HG03039 (cell line): Measurements from ENCODE around the gene ACADSB.

Source experiments
- ATAC-seq: cut with Tn5 transposase; IDR thresholded peaks from one replicate; pipeline ENCODE4 v1.9.1; 2021; ENCODE audit warnings: mild to moderate bottlenecking, moderate library complexity; ENCODE audit not compliant: unreplicated experiment

The ACADSB gene

DNA sequence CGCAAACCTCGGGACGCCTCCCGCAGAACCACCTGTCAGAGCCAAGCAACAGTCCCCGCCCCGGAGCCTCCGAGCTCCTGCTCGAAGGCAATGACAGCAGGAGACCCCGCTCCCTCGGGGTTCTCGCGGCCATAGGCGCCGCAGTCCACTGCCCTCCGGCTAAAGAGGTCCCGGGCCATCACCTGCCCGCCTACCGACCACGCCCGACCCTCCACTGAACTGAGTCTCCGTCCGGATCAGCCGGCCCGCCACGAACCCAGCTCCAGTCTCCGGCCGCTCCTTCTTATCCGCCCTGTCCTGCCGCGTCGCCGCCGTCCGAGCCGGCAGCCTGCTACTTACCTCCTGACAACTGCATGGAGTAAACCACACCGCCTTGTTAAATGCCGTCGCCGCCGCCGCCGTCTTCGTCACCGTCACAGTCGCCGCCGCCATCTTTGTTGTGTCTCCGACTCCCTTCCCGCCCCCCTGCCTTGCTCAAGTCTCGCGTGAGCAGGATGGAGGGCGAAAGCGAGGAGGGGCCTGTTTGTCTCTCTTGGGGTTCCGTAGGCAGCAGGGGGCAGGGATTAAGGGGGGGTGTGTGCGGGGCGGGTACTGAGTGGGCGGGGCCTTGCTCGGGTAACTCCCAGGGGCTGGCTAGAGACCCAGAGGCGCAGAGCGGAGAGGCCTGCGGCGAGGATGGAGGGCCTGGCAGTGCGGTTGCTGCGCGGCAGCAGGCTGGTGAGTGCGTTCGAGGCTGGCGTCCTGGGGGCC lies at the start of gene ACADSB, which contains the start of gene IKZF5:
TSS of gene ACADSB (plus strand) at position 652 of the 750 bp plus-strand sequence. CDS start at position 676, 24 bp downstream.
TSS of gene IKZF5 (minus strand) at position 441 of the 750 bp plus-strand sequence. CDS start 10,170 bp downstream, outside the sequence.
- peak; percentile 80 for ATAC-seq

DNA sequence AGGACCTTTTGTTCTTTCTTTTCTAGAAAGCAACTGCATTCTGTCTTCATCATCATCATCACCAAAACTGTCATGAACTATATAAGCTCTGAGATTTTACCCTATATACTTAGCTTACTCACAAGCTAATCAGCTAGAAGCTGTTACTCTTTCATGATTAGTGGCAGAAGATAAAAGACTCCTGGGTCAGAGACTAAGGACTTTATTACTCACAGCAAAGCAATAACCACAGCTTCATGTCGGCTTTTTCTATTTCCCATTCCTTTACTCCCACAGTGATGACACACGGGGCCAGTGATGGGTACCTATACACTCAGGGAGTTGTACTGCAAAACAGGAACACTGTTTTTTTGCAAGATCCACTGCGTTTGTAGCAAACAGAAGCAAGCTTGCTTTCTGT lies 46.4 kb upstream of the ACADSB start:
- ATAC-seq: no peak

DNA sequence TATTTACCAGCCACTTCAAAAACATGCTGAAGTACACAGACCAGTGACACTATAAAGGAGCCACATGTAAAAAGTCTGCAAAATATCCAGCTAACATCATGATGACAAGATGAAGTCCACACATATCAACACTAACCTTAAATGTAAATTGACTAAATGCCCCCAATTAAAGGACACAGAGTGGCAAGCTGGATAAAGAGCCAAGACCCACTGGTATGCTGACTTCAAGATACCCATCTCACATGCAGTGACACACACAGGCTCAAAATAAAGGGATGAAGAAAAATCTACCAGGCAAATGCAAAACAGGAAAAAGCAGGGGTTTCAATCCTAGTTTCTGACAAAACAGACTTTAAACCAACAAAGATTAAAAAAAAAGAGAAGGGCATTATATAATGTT lies 41.9 kb upstream of the ACADSB start:
- ATAC-seq: no peak

DNA sequence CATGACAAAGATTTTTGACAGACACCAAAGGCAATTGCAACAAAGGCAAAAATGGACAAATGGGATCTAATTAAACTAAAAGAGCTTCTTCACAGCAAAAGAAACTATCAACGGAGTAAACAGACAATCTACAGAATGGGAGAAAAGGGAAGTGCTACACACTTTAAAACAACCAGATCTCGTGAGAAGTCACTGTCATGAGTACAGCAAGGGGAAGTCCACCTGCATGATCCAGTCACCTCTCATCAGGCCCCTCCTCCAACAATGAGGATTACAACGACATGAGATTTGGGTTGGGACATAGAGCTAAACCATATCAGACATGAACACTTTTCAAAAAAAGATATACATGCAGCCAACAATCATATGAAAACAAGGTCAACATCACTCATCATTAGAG lies 40.1 kb upstream of the ACADSB start:
- no peak for ATAC-seq

DNA sequence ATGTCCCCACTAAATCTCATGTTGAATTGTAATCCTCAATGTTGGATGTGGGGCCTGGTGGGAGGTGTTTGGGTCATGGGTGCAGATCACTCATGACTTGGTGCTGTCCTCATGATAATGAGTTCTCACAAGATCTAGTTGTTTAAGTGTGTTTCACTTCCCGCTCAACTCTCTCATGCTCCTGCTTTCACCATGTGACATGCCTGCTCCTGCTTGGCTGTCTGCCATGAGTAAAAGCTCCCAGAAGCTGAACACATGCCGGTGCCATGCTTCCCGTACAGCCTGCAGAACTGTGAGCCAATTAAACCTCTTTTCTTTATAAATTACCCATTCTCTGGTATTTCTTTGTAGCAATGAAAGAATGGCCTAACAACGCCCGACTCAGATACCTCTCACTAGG lies 34.8 kb upstream of the ACADSB start:
- no peak for ATAC-seq

GRCh38 chr10:122974543-122975064 lies 34.2 kb upstream of the ACADSB start:
- ATAC-seq: no peak

DNA sequence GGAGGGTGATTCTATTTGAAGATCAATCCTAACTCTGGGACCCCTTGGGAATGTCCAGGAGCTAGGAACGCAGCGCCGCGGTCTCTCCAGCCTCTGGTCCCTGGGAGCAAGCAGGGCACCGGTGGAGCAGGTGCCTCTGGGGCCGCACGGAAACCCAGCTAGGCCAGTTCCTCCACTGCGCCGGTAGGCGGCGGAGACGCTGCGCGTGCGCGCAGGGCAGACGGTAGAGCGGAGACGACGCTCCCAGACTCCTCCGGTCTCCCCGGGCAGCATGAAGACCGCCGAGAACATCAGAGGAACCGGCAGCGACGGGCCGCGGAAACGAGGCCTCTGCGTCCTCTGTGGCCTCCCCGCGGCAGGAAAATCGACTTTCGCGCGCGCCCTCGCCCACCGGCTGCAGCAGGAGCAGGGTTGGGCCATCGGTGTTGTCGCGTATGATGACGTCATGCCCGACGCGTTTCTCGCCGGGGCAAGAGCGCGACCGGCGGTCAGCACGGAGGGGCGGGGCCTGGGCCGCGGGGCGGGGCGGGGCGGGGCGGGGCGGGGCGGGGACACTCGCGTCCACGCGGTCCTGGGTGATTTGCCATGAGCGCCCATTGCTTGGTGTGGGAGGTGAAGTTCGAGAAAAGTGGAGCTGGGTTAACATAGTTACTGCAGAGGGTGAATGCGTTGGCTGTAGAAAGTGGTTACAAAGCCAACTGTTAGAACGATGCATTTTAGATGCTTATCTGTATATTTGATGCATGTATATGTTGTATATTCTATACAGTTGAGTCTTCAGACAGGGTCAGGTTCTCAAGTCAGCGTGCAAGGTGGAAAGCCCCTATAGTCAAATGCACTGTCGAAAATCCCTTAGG lies 28.4 kb upstream of the ACADSB start, which contains the start of gene PSTK:
TSS of gene PSTK (plus strand) at position 193 of the 857 bp plus-strand sequence. CDS start at position 272, 79 bp downstream.
- peak; percentile 95 for ATAC-seq

DNA sequence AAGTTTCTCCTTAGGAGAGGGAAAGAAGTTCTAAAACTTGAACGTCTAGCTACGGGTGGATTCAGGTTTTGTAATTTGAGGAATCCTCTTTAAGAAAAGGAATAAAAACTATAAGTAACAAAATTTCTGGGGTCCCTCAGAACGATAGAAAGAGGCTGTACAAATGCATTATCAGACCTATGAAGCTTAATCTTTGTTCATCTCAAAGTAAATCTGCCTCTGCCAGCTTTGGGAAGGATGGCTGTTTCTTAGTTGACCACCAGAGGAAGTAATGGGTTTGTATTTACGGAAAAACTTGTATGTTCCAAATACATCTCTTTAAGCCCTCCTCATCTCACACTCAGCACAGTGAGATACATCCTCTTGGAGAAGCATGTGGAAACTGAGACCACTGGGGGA lies 27.7 kb upstream of the ACADSB start:
- no peak for ATAC-seq

GRCh38 chr10:122983898-122984297 lies 24.9 kb upstream of the ACADSB start:
- ATAC-seq: no peak

DNA sequence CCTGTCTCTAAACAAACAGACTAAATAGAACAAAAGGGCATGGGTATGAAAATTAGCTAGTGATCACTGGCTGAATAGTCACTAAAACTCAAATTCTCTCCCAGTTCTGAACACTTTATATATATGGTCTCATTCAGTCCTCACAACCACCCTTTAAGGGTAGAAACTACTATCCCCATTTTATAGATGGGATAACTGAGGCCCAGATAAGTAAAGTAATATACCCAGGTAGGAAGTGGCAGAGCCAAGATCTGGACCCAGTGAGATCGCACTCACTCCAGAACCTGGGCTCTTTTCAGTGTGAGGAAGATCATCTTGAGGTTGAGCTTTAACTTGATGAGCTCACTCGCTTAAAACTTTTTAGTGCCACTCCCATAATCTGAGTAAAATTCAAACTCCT lies 24.1 kb upstream of the ACADSB start:
- ATAC-seq: no peak

DNA sequence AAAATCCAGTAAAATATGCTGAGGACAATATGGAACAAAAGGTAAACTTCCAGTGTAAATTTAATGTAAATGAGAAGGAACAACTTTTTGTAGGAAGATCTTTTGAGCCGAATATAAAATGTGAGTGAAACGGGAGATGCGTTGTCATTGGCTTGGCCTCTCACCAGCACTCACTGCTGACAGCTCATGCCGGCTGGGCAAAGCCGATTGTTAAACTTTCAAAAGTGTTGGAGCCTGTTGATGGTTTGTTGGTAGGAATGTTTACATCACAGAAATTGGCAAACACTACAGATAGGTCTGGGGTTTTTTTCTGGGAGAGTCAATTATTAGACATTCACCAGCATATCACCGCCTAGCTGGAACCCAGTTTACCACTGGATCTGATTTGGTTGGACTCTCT lies 22.5 kb upstream of the ACADSB start:
- ATAC-seq: no peak

- ATAC-seq: no peak
These were observed 20.3 kb upstream of the ACADSB start for GRCh38 chr10:122988501-122988900.

DNA sequence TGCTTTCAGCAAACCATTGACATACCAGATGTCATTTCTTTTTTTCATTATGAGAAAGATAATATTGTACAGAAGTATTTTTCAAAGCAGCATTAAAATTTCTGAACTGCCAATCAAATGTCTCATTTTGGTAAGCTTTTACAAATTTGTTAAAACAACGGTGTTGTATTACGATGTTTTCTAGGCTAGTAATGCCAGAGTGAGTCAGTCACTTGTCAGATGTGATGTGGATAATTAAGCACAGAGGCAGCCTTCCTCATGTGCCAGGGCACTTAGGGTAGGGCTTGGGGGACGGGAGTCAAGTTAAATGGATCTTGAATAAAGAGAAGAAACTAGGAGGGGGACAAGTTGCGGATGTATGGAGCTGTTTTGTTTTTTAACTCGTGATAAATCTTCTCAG lies 18.5 kb upstream of the ACADSB start:
- ATAC-seq: no peak

GRCh38 chr10:122992031-122992585 lies 16.7 kb upstream of the ACADSB start:
- ATAC-seq: no peak

- no peak for ATAC-seq
These were observed 14.9 kb upstream of the ACADSB start for GRCh38 chr10:122993797-122994336.

DNA sequence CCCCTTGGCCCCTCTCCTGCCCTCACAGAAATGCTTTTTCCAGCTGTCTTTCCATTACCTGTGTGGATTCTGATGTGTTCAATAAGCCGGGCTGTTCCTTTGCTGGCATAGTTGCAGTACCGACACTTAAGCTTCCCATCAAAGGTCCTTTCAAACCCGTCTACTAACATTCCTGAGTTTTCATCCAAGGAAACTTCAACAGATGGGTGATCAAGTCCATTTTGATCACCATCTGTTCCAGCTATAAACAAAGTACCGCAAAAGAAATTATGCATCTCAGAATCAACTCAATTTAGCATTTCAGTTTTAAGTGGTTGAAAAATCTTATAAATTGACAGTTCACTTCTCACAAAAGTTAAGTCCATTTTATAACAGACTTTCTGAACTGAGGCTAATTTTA lies 12.9 kb upstream of the ACADSB start:
- no peak for ATAC-seq

DNA sequence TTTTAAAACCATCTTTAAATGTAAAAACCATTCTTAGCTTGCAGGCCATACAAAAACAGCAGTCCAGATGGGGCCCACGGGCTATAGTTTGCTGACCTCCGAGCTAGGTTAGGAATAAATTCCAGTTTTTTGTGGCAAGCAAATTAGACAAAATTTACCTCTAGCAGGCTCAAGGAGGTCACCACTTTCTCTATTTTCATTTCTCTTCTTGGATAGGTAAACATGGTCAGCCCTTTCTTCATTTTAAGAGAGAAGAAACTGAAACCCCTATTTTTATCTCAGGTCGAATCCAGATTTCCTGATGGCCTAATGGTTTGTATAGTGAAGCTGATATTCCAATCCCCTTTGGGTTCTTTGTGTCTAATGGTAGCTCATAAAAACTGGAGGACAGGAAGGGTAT lies 10.9 kb upstream of the ACADSB start:
- no peak for ATAC-seq

GRCh38 chr10:122998360-122998917 lies 10.4 kb upstream of the ACADSB start:
- ATAC-seq: no peak

- ATAC-seq: no peak
These were observed 9.9 kb upstream of the ACADSB start for GRCh38 chr10:122998934-122999333.

DNA sequence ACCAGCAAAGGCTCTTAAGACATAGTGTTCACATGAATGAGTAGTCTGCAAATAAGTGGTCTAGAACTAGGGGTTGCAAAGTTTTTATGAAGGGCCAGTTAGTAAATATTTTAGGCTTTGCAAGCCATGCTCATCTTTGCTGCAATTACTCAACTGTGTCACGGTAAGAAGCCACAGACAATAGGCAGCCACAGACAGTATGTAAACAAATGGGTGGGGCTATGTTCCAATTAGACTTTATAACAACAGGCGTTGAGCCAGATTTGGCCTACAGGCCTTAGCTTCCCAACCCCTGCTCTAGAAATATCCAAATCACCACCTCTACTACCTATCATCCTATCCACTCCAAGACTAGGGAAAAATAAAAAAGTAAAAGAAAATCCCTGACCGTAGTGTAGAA lies 9.5 kb upstream of the ACADSB start:
- ATAC-seq: no peak

DNA sequence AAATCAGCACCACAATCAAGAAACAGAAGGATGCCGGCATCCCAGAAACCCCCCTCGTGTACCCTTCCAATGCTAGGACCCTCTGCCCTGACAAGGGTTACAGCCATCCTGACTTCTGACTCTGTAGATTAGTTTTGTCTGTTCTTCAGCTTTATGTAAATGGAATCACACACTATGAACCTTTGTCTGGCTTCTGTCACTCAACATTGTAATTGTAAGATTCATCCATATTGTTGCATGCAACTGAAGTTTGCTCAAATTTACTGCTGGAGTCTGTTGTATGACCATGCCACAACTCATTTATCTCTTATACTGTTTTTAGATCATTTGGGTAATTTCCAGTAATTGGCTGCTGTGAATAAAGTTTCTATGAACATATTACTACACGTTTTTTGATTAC lies 8.7 kb upstream of the ACADSB start:
- no peak for ATAC-seq
